H9 (cell line): ENCODE data around the gene RHOC. TPM values are rescaled to one million over a fixed set of nuclear protein-coding genes. Genes with fewer than 3 reads are reported as not detected.

Experiments
- DNase-seq: peaks from one replicate; pipeline ENCODE4 v3.0.0-alpha.2; 2017
- H2AFZ ChIP-seq: one replicate; pipeline ENCODE4 v1.6.1; 2013; ENCODE audit warnings: mild to moderate bottlenecking, low read length, control low read depth, moderate library complexity
- H2AK5ac ChIP-seq: 2 replicates; pipeline ENCODE4 v1.6.1; 2013; ENCODE audit warnings: low read length, control low read depth, mixed read lengths; ENCODE audit not compliant: insufficient read length
- H2BK120ac ChIP-seq: one replicate; pipeline ENCODE4 v1.6.1; 2013; ENCODE audit warnings: low read depth, mild to moderate bottlenecking, low read length, control low read depth, inconsistent platforms; ENCODE audit not compliant: poor library complexity, severe bottlenecking
- H2BK12ac ChIP-seq: 2 replicates; pipeline ENCODE4 v1.6.1; 2013; ENCODE audit warnings: low read length, control low read depth, mixed read lengths, low read depth; ENCODE audit not compliant: insufficient read length
- H2BK15ac ChIP-seq: 2 replicates; pipeline ENCODE4 v1.6.1; 2013; ENCODE audit warnings: low read depth, low read length, control low read depth
- H2BK20ac ChIP-seq: one replicate; pipeline ENCODE4 v1.6.1; 2013; ENCODE audit warnings: low read depth, mild to moderate bottlenecking, low read length, control low read depth, inconsistent platforms; ENCODE audit not compliant: poor library complexity, severe bottlenecking
- H2BK5ac ChIP-seq: 2 replicates; pipeline ENCODE4 v1.6.1; 2013; ENCODE audit warnings: low read length, control low read depth, mixed read lengths; ENCODE audit not compliant: insufficient read length
- H3K14ac ChIP-seq: 2 replicates; pipeline ENCODE4 v1.6.1; 2013; ENCODE audit warnings: low read length, control low read depth; ENCODE audit not compliant: insufficient read depth
- H3K18ac ChIP-seq: 2 replicates; pipeline ENCODE4 v1.6.1; 2013; ENCODE audit warnings: low read depth, mild to moderate bottlenecking, mixed read lengths, low read length, control low read depth; ENCODE audit not compliant: insufficient read length
- H3K23ac ChIP-seq: 2 replicates; pipeline ENCODE4 v1.6.1; 2013; ENCODE audit warnings: low read length, control low read depth, mixed read lengths, low read depth; ENCODE audit not compliant: insufficient read length
- H3K23me2 ChIP-seq: 2 replicates; pipeline ENCODE4 v1.6.1; 2013; ENCODE audit warnings: low read depth, mild to moderate bottlenecking, mixed read lengths, low read length, control low read depth; ENCODE audit not compliant: insufficient read length, poor library complexity, severe bottlenecking
- H3K27ac ChIP-seq: 2 replicates; pipeline ENCODE4 v1.5.1; 2013; ENCODE audit warnings: low read length, control low read depth, mixed read lengths, low read depth; ENCODE audit not compliant: insufficient read length
- H3K27me3 ChIP-seq: 2 replicates; pipeline ENCODE4 v1.6.1; 2013; ENCODE audit warnings: low read length, control low read depth, inconsistent platforms; ENCODE audit not compliant: insufficient read depth
- H3K4ac ChIP-seq: 2 replicates; pipeline ENCODE4 v1.6.1; 2013; ENCODE audit warnings: low read depth, mild to moderate bottlenecking, control low read depth, inconsistent platforms, low read length, moderate library complexity
- H3K4me1 ChIP-seq: 2 replicates; pipeline ENCODE4 v1.6.1; 2013; ENCODE audit warnings: low read length, control low read depth, inconsistent platforms; ENCODE audit not compliant: insufficient read depth
- H3K4me2 ChIP-seq: 2 replicates; pipeline ENCODE4 v1.6.1; 2013; ENCODE audit warnings: low read length, control low read depth, mixed read lengths; ENCODE audit not compliant: insufficient read length, insufficient read depth
- H3K56ac ChIP-seq: 2 replicates; pipeline ENCODE4 v1.6.1; 2013; ENCODE audit warnings: low read depth, mild to moderate bottlenecking, mixed read lengths, low read length, control low read depth; ENCODE audit not compliant: insufficient read length
- H3K79me1 ChIP-seq: 2 replicates; pipeline ENCODE4 v1.6.1; 2013; ENCODE audit warnings: low read depth, mild to moderate bottlenecking, moderate library complexity, low read length, control low read depth, inconsistent platforms; ENCODE audit not compliant: insufficient read depth, poor library complexity, severe bottlenecking
- H3K79me2 ChIP-seq: 2 replicates; pipeline ENCODE4 v1.6.1; 2013; ENCODE audit warnings: low read length, control low read depth, inconsistent platforms; ENCODE audit not compliant: insufficient read depth
- H3K9ac ChIP-seq: 2 replicates; pipeline ENCODE4 v1.6.1; 2013; ENCODE audit warnings: low read length, control low read depth, mixed read lengths; ENCODE audit not compliant: insufficient read length; ENCODE audit errors: extremely low read depth
- H3K9me3 ChIP-seq: one replicate; pipeline ENCODE4 v1.6.1; 2013; ENCODE audit warnings: low read depth, low read length, inconsistent platforms; ENCODE audit not compliant: control insufficient read depth
- H3T11ph ChIP-seq: one replicate; pipeline ENCODE4 v1.6.1; 2013; ENCODE audit warnings: mild to moderate bottlenecking, low read length, control low read depth, inconsistent platforms
- H4K20me1 ChIP-seq: one replicate; pipeline ENCODE4 v1.6.1; 2013; ENCODE audit not compliant: control insufficient read depth, insufficient read length, insufficient read depth
- H4K5ac ChIP-seq: 2 replicates; pipeline ENCODE4 v1.6.1; 2013; ENCODE audit warnings: low read depth, mild to moderate bottlenecking, mixed read lengths, low read length, control low read depth; ENCODE audit not compliant: insufficient read length
- H4K8ac ChIP-seq: replicated peaks from 2 replicates; pipeline ENCODE4 v1.6.1; 2013; ENCODE audit warnings: low read length, control low read depth, mixed read lengths, low read depth; ENCODE audit not compliant: insufficient read length
- H4K91ac ChIP-seq: 2 replicates; pipeline ENCODE4 v1.6.1; 2013; ENCODE audit warnings: low read depth, mild to moderate bottlenecking, moderate library complexity, mixed read lengths, low read length, control low read depth; ENCODE audit not compliant: insufficient read length
- H3K27ac Mint-ChIP-seq, 3 experiments: 2 replicates in 2 of 3; 3 replicates in 1 of 3; pipeline ENCODE4 v1.8.0; 2020 to 2021; ENCODE audit warnings: mixed read lengths in 3 of 3, mild to moderate bottlenecking in 1 of 3, moderate library complexity in 1 of 3
- H3K27me3 Mint-ChIP-seq: 2 replicates; pipeline ENCODE4 v1.8.0; 2021; ENCODE audit warnings: low read depth, mild to moderate bottlenecking, moderate library complexity, mixed read lengths
- H3K36me3 Mint-ChIP-seq, 3 experiments: 2 replicates in 2 of 3; 3 replicates in 1 of 3; pipeline ENCODE4 v1.8.0; 2020 to 2021; ENCODE audit warnings: low read depth in 3 of 3, mixed read lengths in 3 of 3; ENCODE audit not compliant: insufficient read depth in 1 of 3
- H3K4me1 Mint-ChIP-seq, 2 experiments: 2 replicates each; pipeline ENCODE4 v1.8.0; 2020; ENCODE audit warnings: mixed read lengths in 2 of 2
- H3K4me3 Mint-ChIP-seq, 2 experiments: 2 replicates in 1 of 2; 3 replicates in 1 of 2; pipeline ENCODE4 v1.8.0; 2020 to 2021; ENCODE audit warnings: mild to moderate bottlenecking in 2 of 2, mixed read lengths in 2 of 2, moderate library complexity in 1 of 2
- H3K9me3 Mint-ChIP-seq, 2 experiments: 2 replicates in 1 of 2; 3 replicates in 1 of 2; pipeline ENCODE4 v1.8.0; 2020; ENCODE audit warnings: mild to moderate bottlenecking in 2 of 2, mixed read lengths in 2 of 2, moderate library complexity in 1 of 2
- WGBS: extraction: QIAGEN DNeasy Blood & Tissue Kit; methylation state at CpG from one replicate; pipeline ENCODE4 v1.1.7; 2013; ENCODE audit warnings: missing lambda C conversion rate, low lambda C conversion rate, mixed read lengths; ENCODE audit not compliant: insufficient read length; ENCODE audit errors: extremely low coverage; 5-methylcytosine and 5-hydroxymethylcytosine counted together
- total RNA-seq: library from RNA; stranded (reverse); gene quantifications from 2 replicates; pipeline ENCODE4 v1.2.1, GENCODE V29; 2021
- TF ChIP-seq, protein P1 (sequence below): fragments of 200-600 bp; sonication (generic); conservative IDR thresholded peaks from 3 replicates; pipeline ENCODE4 v1.8.0; 2021; ENCODE audit warnings: antibody characterized with exemption, mild to moderate bottlenecking

Gene RHOC
- total RNA-seq, 1 experiment from 2014 or later: 68.9 TPM

DNA sequence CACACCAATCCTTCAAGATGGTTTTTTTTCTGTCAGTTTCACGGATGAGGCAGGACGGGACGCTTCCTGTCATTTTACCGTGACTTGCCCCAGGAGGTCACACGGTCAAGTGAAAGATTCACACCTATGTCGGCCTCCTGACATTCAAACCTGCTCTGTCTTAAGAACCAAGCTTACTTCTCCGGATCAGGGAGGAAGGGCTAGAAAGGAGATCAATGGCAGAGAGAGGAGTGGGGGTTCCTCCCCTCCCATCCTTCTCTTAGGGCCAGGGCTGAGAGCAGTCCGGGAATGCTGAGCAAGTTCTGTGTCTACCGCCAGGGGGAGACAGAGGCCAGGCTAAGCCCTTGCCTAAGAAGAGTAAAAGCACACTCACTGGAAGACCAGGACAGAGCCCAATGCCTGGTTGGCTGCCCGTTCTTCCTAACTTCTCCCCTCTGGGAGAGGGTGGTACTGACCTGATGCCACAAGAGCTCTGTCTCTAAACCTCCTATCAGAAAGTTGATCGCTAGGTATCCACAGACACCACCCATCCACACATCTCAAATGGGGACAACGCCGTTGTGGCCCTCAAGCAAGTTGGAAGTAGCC, 9.3 kb upstream of the RHOC start:
- Histone ChIP-seq H3T11ph (no peak overlapping the region), H4K91ac (no peak overlapping the region), H3K4me1 (peaks cover 3% of the 10 kb centered on the region; the same call in 1 of the 2 replicates), H2BK5ac (no peak overlapping the region), H3K79me2 (no peaks in the 10 kb centered on the region; the same call in 1 of the 2 replicates), H3K23ac (no peak overlapping the region), H3K27ac (no peak overlapping the region), H3K4ac (no peak overlapping the region), H4K20me1 (no peaks in the 10 kb centered on the region), H4K5ac (no peak overlapping the region), H2AFZ (no peak overlapping the region), H2BK120ac (no peak overlapping the region), H3K9me3 (no peaks in the 10 kb centered on the region), H2BK20ac (no peak overlapping the region), H3K9ac (no peak overlapping the region), H3K79me1 (no peaks in the 10 kb centered on the region), H3K18ac (no peak overlapping the region), H3K56ac (no peak overlapping the region), H2AK5ac (no peak overlapping the region), H3K4me2 (peak overlapping the region; percentile 62), H3K23me2 (peaks cover 19% of the 10 kb centered on the region), H4K8ac (no peak overlapping the region), H3K27me3 (no peaks in the 10 kb centered on the region; the same call in 1 of the 2 replicates), H2BK12ac (no peak overlapping the region), H2BK15ac (no peak overlapping the region), H3K14ac (no peak overlapping the region)
- peak; percentile 94 for DNase-seq
- H3K27me3 Mint-ChIP-seq: peaks cover 55% of the 10 kb centered on the region
- H3K36me3 Mint-ChIP-seq: peaks cover 0 to 3% (median 2%) of the 10 kb centered on the region in 3 experiments; a peak in 3 of 7 replicates
- peak overlapping the region; percentile 78 to 95 for H3K4me3 Mint-ChIP-seq
- TF ChIP-seq, protein P1, sequence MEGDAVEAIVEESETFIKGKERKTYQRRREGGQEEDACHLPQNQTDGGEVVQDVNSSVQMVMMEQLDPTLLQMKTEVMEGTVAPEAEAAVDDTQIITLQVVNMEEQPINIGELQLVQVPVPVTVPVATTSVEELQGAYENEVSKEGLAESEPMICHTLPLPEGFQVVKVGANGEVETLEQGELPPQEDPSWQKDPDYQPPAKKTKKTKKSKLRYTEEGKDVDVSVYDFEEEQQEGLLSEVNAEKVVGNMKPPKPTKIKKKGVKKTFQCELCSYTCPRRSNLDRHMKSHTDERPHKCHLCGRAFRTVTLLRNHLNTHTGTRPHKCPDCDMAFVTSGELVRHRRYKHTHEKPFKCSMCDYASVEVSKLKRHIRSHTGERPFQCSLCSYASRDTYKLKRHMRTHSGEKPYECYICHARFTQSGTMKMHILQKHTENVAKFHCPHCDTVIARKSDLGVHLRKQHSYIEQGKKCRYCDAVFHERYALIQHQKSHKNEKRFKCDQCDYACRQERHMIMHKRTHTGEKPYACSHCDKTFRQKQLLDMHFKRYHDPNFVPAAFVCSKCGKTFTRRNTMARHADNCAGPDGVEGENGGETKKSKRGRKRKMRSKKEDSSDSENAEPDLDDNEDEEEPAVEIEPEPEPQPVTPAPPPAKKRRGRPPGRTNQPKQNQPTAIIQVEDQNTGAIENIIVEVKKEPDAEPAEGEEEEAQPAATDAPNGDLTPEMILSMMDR: peak; percentile 98
- no CpG with 5 or more reads among the region's 13 CpGs for WGBS
- peaks cover 0 to 3% of the 10 kb centered on the region in 2 experiments; a peak in 2 of 5 replicates for H3K9me3 Mint-ChIP-seq
- H3K27ac Mint-ChIP-seq: no peak overlapping the region; a peak in 1 of 7 replicates
- H3K4me1 Mint-ChIP-seq: peaks cover 47 to 48% of the 10 kb centered on the region in 2 experiments
